ENCODE measurements around the gene RBM20.

Gene RBM20

GRCh38 chr10:110681023-110681681 lies 37.0 kb downstream of the RBM20 start:
- no peak overlapping the region for H3K4me3 ChIP-seq (ENCODE audit: control insufficient read depth in 1 of 7, extremely low read depth in 1 of 7, insufficient read depth in 4 of 7, low read depth in 2 of 7, low read length in 6 of 7)
- DNase-seq = peak; percentile 37 to 63 (median 54)
- peaks cover 0 to 21% (median 15%) of the 10 kb centered on the region in 4 experiments for H3K4me1 ChIP-seq (ENCODE audit: control extremely low read depth in 1 of 4, control insufficient read depth in 4 of 4, insufficient read depth in 4 of 4, low read length in 3 of 4)
- H3K36me3 ChIP-seq (ENCODE audit: control insufficient read depth in 4 of 4, insufficient read depth in 4 of 4, low read length in 3 of 4) = no peaks in the 10 kb centered on the region
- H3K9me3 ChIP-seq (ENCODE audit: control extremely low read depth in 1 of 5, control insufficient read depth in 4 of 5, insufficient read depth in 2 of 5, low read depth in 1 of 5, low read length in 4 of 5) = no peaks in the 10 kb centered on the region
- no peaks in the 10 kb centered on the region for H3K27me3 ChIP-seq (replicated peaks in 2 of 5; ENCODE audit: control insufficient read depth in 4 of 5, insufficient read depth in 5 of 5, low read length in 4 of 5)
- ChIA-PET CTCF (interaction anchor here (0.8 to 3.0 kb wide), 15 partner anchors 9 to 79 kb away, joined by 3 to 29 read pairs (median 4); no protein-coding TSS in a partner anchor), POLR2A (interaction anchor here (0.6 kb wide), 1 partner anchor 68 kb away, joined by 4 read pairs; no protein-coding TSS in a partner anchor)
- WGBS (ENCODE audit: insufficient coverage) = 36% methylated on average over 5 of the region's 7 CpGs
- H3K27ac ChIP-seq (ENCODE audit: insufficient read depth in 1 of 2, low read depth in 1 of 2, low read length in 2 of 2, poor library complexity in 1 of 2, severe bottlenecking in 2 of 2) = no peak overlapping the region

GRCh38 chr10:110682348-110682747 lies 38.2 kb downstream of the RBM20 start:
- DNase-seq = no peak
- ChIA-PET CTCF (interaction anchor here (0.6 to 3.0 kb wide), 8 partner anchors 10 to 81 kb away, joined by 3 to 29 read pairs (median 7); no protein-coding TSS in a partner anchor), POLR2A (no interaction called here)
- H3K4me3 ChIP-seq (ENCODE audit: control insufficient read depth in 1 of 7, extremely low read depth in 1 of 7, insufficient read depth in 4 of 7, low read depth in 2 of 7, low read length in 6 of 7) = no peak overlapping the region
- WGBS (ENCODE audit: insufficient coverage) = 100% methylated on average over 3 of the region's 3 CpGs
- H3K4me1 ChIP-seq (ENCODE audit: control extremely low read depth in 1 of 4, control insufficient read depth in 4 of 4, insufficient read depth in 4 of 4, low read length in 3 of 4) = peaks cover 0 to 21% (median 15%) of the 10 kb centered on the region in 4 experiments
- no peaks in the 10 kb centered on the region for H3K9me3 ChIP-seq (ENCODE audit: control extremely low read depth in 1 of 5, control insufficient read depth in 4 of 5, insufficient read depth in 2 of 5, low read depth in 1 of 5, low read length in 4 of 5)
- no peaks in the 10 kb centered on the region for H3K27me3 ChIP-seq (replicated peaks in 2 of 5; ENCODE audit: control insufficient read depth in 4 of 5, insufficient read depth in 5 of 5, low read length in 4 of 5)
- H3K36me3 ChIP-seq (ENCODE audit: control insufficient read depth in 4 of 4, insufficient read depth in 4 of 4, low read length in 3 of 4) = no peaks in the 10 kb centered on the region
- H3K27ac ChIP-seq (ENCODE audit: insufficient read depth in 1 of 2, low read depth in 1 of 2, low read length in 2 of 2, poor library complexity in 1 of 2, severe bottlenecking in 2 of 2) = no peak overlapping the region

GRCh38 chr10:110684800-110685446 lies 40.8 kb downstream of the RBM20 start:
- WGBS (ENCODE audit: insufficient coverage) = 98% methylated on average over 21 of the region's 22 CpGs

GRCh38 chr10:110686047-110686446 lies 41.9 kb downstream of the RBM20 start:
- H3K27ac ChIP-seq (ENCODE audit: insufficient read depth in 1 of 2, low read depth in 1 of 2, low read length in 2 of 2, poor library complexity in 1 of 2, severe bottlenecking in 2 of 2) = no peak overlapping the region
- WGBS (ENCODE audit: insufficient coverage) = 93% methylated on average over 2 of the region's 6 CpGs
- CTCF ChIA-PET = no interaction called here

More at GRCh38 chr10:110684800-110685446, 40.8 kb downstream of the RBM20 start:
- CTCF ChIA-PET = interaction anchor here (1.1 to 2.6 kb wide), 3 partner anchors 22 to 229 kb away, joined by 3 to 9 read pairs (median 5); no protein-coding TSS in a partner anchor
- Histone ChIP-seq H3K27me3 (replicated peaks in 2 of 5; ENCODE audit: control insufficient read depth in 4 of 5, insufficient read depth in 5 of 5, low read length in 4 of 5) (no peaks in the 10 kb centered on the region), H3K4me1 (ENCODE audit: control extremely low read depth in 1 of 4, control insufficient read depth in 4 of 4, insufficient read depth in 4 of 4, low read length in 3 of 4) (peaks cover 0 to 13% (median 8%) of the 10 kb centered on the region in 4 experiments), H3K36me3 (ENCODE audit: control insufficient read depth in 4 of 4, insufficient read depth in 4 of 4, low read length in 3 of 4) (no peaks in the 10 kb centered on the region), H3K9me3 (ENCODE audit: control extremely low read depth in 1 of 5, control insufficient read depth in 4 of 5, insufficient read depth in 2 of 5, low read depth in 1 of 5, low read length in 4 of 5) (no peaks in the 10 kb centered on the region), H3K4me3 (ENCODE audit: control insufficient read depth in 1 of 7, extremely low read depth in 1 of 7, insufficient read depth in 4 of 7, low read depth in 2 of 7, low read length in 6 of 7) (no peak overlapping the region), H3K27ac (ENCODE audit: insufficient read depth in 1 of 2, low read depth in 1 of 2, low read length in 2 of 2, poor library complexity in 1 of 2, severe bottlenecking in 2 of 2) (no peak overlapping the region)
- POLR2A ChIA-PET = no interaction called here
- no peak for DNase-seq

GRCh38 chr10:110686949-110687348 lies 42.8 kb downstream of the RBM20 start:
- CTCF ChIA-PET = interaction anchor here (0.9 to 1.4 kb wide), 2 partner anchors 63 to 376 kb away, joined by 3 to 4 read pairs; no protein-coding TSS in a partner anchor
- H3K9me3 ChIP-seq (ENCODE audit: control extremely low read depth in 1 of 5, control insufficient read depth in 4 of 5, insufficient read depth in 2 of 5, low read depth in 1 of 5, low read length in 4 of 5) = peaks cover 0 to 8% (median 2%) of the 10 kb centered on the region in 5 experiments
- 100% methylated on average over 2 of the region's 2 CpGs for WGBS (ENCODE audit: insufficient coverage)
- no peaks in the 10 kb centered on the region for H3K27me3 ChIP-seq (replicated peaks in 2 of 5; ENCODE audit: control insufficient read depth in 4 of 5, insufficient read depth in 5 of 5, low read length in 4 of 5)
- DNase-seq = no peak
- no peak overlapping the region for H3K27ac ChIP-seq (ENCODE audit: insufficient read depth in 1 of 2, low read depth in 1 of 2, low read length in 2 of 2, poor library complexity in 1 of 2, severe bottlenecking in 2 of 2)
- POLR2A ChIA-PET = no interaction called here
- no peaks in the 10 kb centered on the region for H3K4me1 ChIP-seq (ENCODE audit: control extremely low read depth in 1 of 4, control insufficient read depth in 4 of 4, insufficient read depth in 4 of 4, low read length in 3 of 4)
- no peak overlapping the region for H3K4me3 ChIP-seq (ENCODE audit: control insufficient read depth in 1 of 7, extremely low read depth in 1 of 7, insufficient read depth in 4 of 7, low read depth in 2 of 7, low read length in 6 of 7)
- no peaks in the 10 kb centered on the region for H3K36me3 ChIP-seq (ENCODE audit: control insufficient read depth in 4 of 4, insufficient read depth in 4 of 4, low read length in 3 of 4)

More at GRCh38 chr10:110686047-110686446, 41.9 kb downstream of the RBM20 start:
- POLR2A ChIA-PET = no interaction called here
- H3K4me1 ChIP-seq (ENCODE audit: control extremely low read depth in 1 of 4, control insufficient read depth in 4 of 4, insufficient read depth in 4 of 4, low read length in 3 of 4) = peaks cover 0 to 1% (median 0%) of the 10 kb centered on the region in 4 experiments
- no peak for DNase-seq
- no peak overlapping the region for H3K4me3 ChIP-seq (ENCODE audit: control insufficient read depth in 1 of 7, extremely low read depth in 1 of 7, insufficient read depth in 4 of 7, low read depth in 2 of 7, low read length in 6 of 7)
- H3K9me3 ChIP-seq (ENCODE audit: control extremely low read depth in 1 of 5, control insufficient read depth in 4 of 5, insufficient read depth in 2 of 5, low read depth in 1 of 5, low read length in 4 of 5) = peaks cover 0 to 2% (median 0%) of the 10 kb centered on the region in 5 experiments
- no peaks in the 10 kb centered on the region for H3K27me3 ChIP-seq (replicated peaks in 2 of 5; ENCODE audit: control insufficient read depth in 4 of 5, insufficient read depth in 5 of 5, low read length in 4 of 5)
- no peaks in the 10 kb centered on the region for H3K36me3 ChIP-seq (ENCODE audit: control insufficient read depth in 4 of 4, insufficient read depth in 4 of 4, low read length in 3 of 4)

GRCh38 chr10:110687400-110687799 lies 43.3 kb downstream of the RBM20 start:
- POLR2A ChIA-PET = no interaction called here
- no peaks in the 10 kb centered on the region for H3K36me3 ChIP-seq (ENCODE audit: control insufficient read depth in 4 of 4, insufficient read depth in 4 of 4, low read length in 3 of 4)
- 96% methylated on average over 4 of the region's 6 CpGs for WGBS (ENCODE audit: insufficient coverage)
- CTCF ChIA-PET = interaction anchor here (0.9 to 1.4 kb wide), 2 partner anchors 64 to 377 kb away, joined by 3 to 4 read pairs; no protein-coding TSS in a partner anchor
- no peak overlapping the region for H3K27ac ChIP-seq (ENCODE audit: insufficient read depth in 1 of 2, low read depth in 1 of 2, low read length in 2 of 2, poor library complexity in 1 of 2, severe bottlenecking in 2 of 2)
- no peaks in the 10 kb centered on the region for H3K27me3 ChIP-seq (replicated peaks in 2 of 5; ENCODE audit: control insufficient read depth in 4 of 5, insufficient read depth in 5 of 5, low read length in 4 of 5)
- H3K9me3 ChIP-seq (ENCODE audit: control extremely low read depth in 1 of 5, control insufficient read depth in 4 of 5, insufficient read depth in 2 of 5, low read depth in 1 of 5, low read length in 4 of 5) = peaks cover 0 to 11% (median 2%) of the 10 kb centered on the region in 5 experiments
- no peaks in the 10 kb centered on the region for H3K4me1 ChIP-seq (ENCODE audit: control extremely low read depth in 1 of 4, control insufficient read depth in 4 of 4, insufficient read depth in 4 of 4, low read length in 3 of 4)
- no peak for DNase-seq
- no peak overlapping the region for H3K4me3 ChIP-seq (ENCODE audit: control insufficient read depth in 1 of 7, extremely low read depth in 1 of 7, insufficient read depth in 4 of 7, low read depth in 2 of 7, low read length in 6 of 7)

- H3K27ac ChIP-seq (ENCODE audit: insufficient read depth in 1 of 2, low read depth in 1 of 2, low read length in 2 of 2, poor library complexity in 1 of 2, severe bottlenecking in 2 of 2) = no peak overlapping the region
- H3K4me1 ChIP-seq (ENCODE audit: control extremely low read depth in 1 of 4, control insufficient read depth in 4 of 4, insufficient read depth in 4 of 4, low read length in 3 of 4) = no peaks in the 10 kb centered on the region
- peak in 2 of 3 donors; percentile 6 to 7 for DNase-seq
- POLR2A ChIA-PET = no interaction called here
- CTCF ChIA-PET = interaction anchor here (1.1 kb wide), 1 partner anchor 16 kb away, joined by 3 read pairs; no protein-coding TSS in a partner anchor
- no peak overlapping the region for H3K4me3 ChIP-seq (ENCODE audit: control insufficient read depth in 1 of 7, extremely low read depth in 1 of 7, insufficient read depth in 4 of 7, low read depth in 2 of 7, low read length in 6 of 7)
- H3K9me3 ChIP-seq (ENCODE audit: control extremely low read depth in 1 of 5, control insufficient read depth in 4 of 5, insufficient read depth in 2 of 5, low read depth in 1 of 5, low read length in 4 of 5) = peaks cover 0 to 15% (median 2%) of the 10 kb centered on the region in 5 experiments
- no peaks in the 10 kb centered on the region for H3K36me3 ChIP-seq (ENCODE audit: control insufficient read depth in 4 of 4, insufficient read depth in 4 of 4, low read length in 3 of 4)
- 100% methylated on average over 1 of the region's 2 CpGs for WGBS (ENCODE audit: insufficient coverage)
- H3K27me3 ChIP-seq (replicated peaks in 2 of 5; ENCODE audit: control insufficient read depth in 4 of 5, insufficient read depth in 5 of 5, low read length in 4 of 5) = no peaks in the 10 kb centered on the region
Observed at GRCh38 chr10:110691139-110691538, 47.0 kb downstream of the RBM20 start.
